H1 (cell line): ENCODE results near the gene WDR75.

ENCODE experiments used
- CEBPB ChIP-seq: IDR thresholded peaks from 2 replicates; pipeline ENCODE4 v1.6.1; 2012; ENCODE audit warnings: low read depth, low read length
- CHD2 ChIP-seq: IDR thresholded peaks from 2 replicates; pipeline ENCODE4 v1.6.1; 2012; ENCODE audit warnings: low read length, improper control_type of control experiment
- HDAC6 ChIP-seq: IDR thresholded peaks from one replicate; pipeline ENCODE4 v1.7.1; 2012; ENCODE audit warnings: low read depth, mild to moderate bottlenecking, inconsistent platforms, low read length, moderate library complexity
- NANOG ChIP-seq: IDR thresholded peaks from 2 replicates; pipeline ENCODE4 v1.6.1; 2011; ENCODE audit warnings: low read length, low read depth, mild to moderate bottlenecking, inconsistent platforms; ENCODE audit not compliant: insufficient read depth, poor library complexity, severe bottlenecking
- POLR2A ChIP-seq, 2 experiments: IDR thresholded peaks; 1 replicate in 1 of 2; 2 replicates in 1 of 2; pipeline ENCODE4 v1.6.1; 2011; ENCODE audit warnings: low read depth in 2 of 2, low read length in 2 of 2, mild to moderate bottlenecking in 2 of 2; ENCODE audit errors: control extremely low read depth in 1 of 2
- POLR2AphosphoS5 ChIP-seq: IDR thresholded peaks from 2 replicates; pipeline ENCODE4 v1.6.1; 2011; ENCODE audit warnings: low read depth, low read length
- SIN3A ChIP-seq, 2 experiments: IDR thresholded peaks in 1 of 2; conservative IDR thresholded peaks in 1 of 2; 2 replicates each; pipeline ENCODE4 v1.6.1; 2011 to 2012; ENCODE audit warnings: low read length in 2 of 2, improper control_type of control experiment in 1 of 2, low read depth in 1 of 2, mild to moderate bottlenecking in 1 of 2
- SIX5 ChIP-seq: IDR thresholded peaks from 2 replicates; pipeline ENCODE4 v1.6.1; 2011; ENCODE audit warnings: mild to moderate bottlenecking, low read depth, low read length
- SUZ12 ChIP-seq: fragments of 200-600 bp; sonication (generic); IDR thresholded peaks from 2 replicates; pipeline ENCODE4 v1.6.1; 2012; ENCODE audit warnings: mild to moderate bottlenecking, inconsistent platforms, low read length, moderate library complexity, mixed read lengths
- TEAD4 ChIP-seq: IDR thresholded peaks from 2 replicates; pipeline ENCODE4 v1.6.1; 2012; ENCODE audit warnings: low read depth, low read length, inconsistent platforms, mixed read lengths
- TF ChIP-seq, protein P1 (sequence below), 3 experiments: IDR thresholded peaks; 1 replicate in 2 of 3; 2 replicates in 1 of 3; pipeline versions ENCODE4 v1.5.1 to v1.6.1; 2011; ENCODE audit warnings: low read length in 3 of 3, mild to moderate bottlenecking in 3 of 3, inconsistent platforms in 2 of 3, low read depth in 1 of 3, moderate library complexity in 1 of 3; ENCODE audit not compliant: insufficient read depth in 1 of 3; ENCODE audit errors: control extremely low read depth in 1 of 3
- TF ChIP-seq, protein P2 (sequence below): IDR thresholded peaks from 2 replicates; pipeline ENCODE4 v1.6.1; 2011; ENCODE audit warnings: low read depth, mild to moderate bottlenecking, low read length; ENCODE audit not compliant: insufficient read depth

DNA sequence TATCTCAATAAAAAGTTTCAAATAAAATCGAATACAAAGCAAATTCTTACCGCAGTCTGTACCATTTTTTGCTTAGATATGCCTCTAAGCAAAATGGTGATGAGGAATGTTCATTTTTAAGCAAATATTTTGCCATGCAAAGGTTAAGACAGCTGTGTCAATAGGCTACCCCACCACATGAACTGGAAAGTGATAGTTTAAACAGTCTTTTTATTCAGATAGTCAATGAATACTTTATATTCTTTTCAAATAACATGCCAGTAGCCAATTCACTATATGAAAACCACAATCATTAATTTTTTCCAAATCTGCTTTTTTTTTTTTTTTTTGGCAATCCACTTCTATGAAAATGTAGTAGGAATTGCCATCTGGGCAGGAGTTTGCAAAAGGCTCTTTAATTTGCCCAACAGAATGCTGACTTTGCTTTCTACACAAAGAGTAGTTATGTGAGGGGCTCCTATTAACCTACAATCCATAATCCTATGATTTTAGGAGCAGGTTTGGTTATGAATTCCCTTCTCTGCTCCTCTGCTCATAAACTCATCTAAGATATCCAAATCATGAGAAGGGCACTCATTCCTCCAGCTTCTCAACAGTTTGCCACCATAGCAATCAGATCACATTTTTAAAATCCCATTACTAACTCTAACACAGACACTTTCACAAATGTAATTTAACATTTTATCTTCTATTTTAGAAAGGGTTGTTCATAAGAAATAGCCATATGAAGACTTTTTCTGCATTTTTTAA is 70.1 kb downstream of the WDR75 start:
- TF ChIP-seq CEBPB (no peak), SIN3A (conservative IDR thresholded peaks at IDR 0.05 in 1 of 2, IDR thresholded peaks at IDR 0.05 in 1 of 2; ENCODE audit: low read depth in 1 of 2, low read length in 2 of 2) (no peak), POLR2A (IDR thresholded peaks at IDR 0.05; ENCODE audit: control extremely low read depth in 1 of 2, low read depth in 2 of 2, low read length in 2 of 2) (no peak), CHD2 (no peak), SIX5 (no peak), NANOG (no peak), POLR2AphosphoS5 (no peak), TEAD4 (no peak), HDAC6 (no peak), SUZ12 (no peak)
- TF ChIP-seq, protein P1, sequence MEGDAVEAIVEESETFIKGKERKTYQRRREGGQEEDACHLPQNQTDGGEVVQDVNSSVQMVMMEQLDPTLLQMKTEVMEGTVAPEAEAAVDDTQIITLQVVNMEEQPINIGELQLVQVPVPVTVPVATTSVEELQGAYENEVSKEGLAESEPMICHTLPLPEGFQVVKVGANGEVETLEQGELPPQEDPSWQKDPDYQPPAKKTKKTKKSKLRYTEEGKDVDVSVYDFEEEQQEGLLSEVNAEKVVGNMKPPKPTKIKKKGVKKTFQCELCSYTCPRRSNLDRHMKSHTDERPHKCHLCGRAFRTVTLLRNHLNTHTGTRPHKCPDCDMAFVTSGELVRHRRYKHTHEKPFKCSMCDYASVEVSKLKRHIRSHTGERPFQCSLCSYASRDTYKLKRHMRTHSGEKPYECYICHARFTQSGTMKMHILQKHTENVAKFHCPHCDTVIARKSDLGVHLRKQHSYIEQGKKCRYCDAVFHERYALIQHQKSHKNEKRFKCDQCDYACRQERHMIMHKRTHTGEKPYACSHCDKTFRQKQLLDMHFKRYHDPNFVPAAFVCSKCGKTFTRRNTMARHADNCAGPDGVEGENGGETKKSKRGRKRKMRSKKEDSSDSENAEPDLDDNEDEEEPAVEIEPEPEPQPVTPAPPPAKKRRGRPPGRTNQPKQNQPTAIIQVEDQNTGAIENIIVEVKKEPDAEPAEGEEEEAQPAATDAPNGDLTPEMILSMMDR (IDR thresholded peaks at IDR 0.05; ENCODE audit: control extremely low read depth in 1 of 3, insufficient read depth in 1 of 3, low read depth in 1 of 3, low read length in 3 of 3): no peak
- TF ChIP-seq, protein P2, sequence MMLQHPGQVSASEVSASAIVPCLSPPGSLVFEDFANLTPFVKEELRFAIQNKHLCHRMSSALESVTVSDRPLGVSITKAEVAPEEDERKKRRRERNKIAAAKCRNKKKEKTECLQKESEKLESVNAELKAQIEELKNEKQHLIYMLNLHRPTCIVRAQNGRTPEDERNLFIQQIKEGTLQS: no peak
